GM12801 (cell line): ENCODE measurements around the gene ZHX3.

Experiments used
- TF ChIP-seq, protein P1 (sequence below): IDR thresholded peaks from one replicate; pipeline ENCODE4 v1.5.1; 2011; ENCODE audit warnings: control low read depth; ENCODE audit not compliant: insufficient read length; ENCODE audit errors: extremely low read depth

ZHX3 gene

DNA sequence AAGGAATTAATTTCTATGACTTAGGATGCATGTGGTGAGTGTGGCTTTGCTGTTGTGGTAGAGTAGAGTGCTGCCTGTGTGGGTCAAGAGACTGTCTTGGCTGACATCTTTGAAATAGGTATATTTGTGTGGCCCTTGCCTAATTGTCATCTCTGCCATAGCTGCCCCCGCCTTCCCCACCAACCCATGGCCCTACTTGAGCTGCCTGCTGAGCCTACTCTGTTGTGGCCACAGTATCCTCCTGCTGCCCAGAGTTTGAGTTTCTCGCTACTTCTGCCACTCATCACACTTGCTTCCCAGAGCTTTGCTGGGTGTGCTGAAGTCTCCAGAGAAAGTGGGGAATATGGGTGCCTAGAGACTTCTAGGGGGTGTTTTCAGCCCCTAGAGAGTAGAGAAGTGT, 172.2 kb downstream of the ZHX3 start:
- TF ChIP-seq, protein P1, sequence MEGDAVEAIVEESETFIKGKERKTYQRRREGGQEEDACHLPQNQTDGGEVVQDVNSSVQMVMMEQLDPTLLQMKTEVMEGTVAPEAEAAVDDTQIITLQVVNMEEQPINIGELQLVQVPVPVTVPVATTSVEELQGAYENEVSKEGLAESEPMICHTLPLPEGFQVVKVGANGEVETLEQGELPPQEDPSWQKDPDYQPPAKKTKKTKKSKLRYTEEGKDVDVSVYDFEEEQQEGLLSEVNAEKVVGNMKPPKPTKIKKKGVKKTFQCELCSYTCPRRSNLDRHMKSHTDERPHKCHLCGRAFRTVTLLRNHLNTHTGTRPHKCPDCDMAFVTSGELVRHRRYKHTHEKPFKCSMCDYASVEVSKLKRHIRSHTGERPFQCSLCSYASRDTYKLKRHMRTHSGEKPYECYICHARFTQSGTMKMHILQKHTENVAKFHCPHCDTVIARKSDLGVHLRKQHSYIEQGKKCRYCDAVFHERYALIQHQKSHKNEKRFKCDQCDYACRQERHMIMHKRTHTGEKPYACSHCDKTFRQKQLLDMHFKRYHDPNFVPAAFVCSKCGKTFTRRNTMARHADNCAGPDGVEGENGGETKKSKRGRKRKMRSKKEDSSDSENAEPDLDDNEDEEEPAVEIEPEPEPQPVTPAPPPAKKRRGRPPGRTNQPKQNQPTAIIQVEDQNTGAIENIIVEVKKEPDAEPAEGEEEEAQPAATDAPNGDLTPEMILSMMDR, result no peak

DNA sequence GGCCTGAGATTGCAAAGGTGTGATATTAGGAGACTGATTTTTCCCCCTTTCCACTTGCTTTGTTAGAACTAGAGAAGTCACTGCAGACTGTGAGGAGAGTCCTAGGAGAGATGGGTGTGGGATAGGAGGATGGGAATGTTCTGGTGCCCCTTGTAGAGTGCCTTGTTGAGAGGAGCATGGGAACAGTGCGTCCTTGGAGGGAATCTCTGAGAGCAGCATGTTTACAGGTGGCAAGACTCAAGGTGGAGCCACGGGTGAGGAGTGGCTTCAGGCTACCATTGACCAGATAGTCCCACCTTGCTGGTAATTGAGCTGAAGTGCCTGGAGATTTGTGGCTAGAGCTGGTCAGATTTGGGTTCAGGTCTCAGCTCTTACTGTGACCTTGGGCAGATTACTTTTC, 174.2 kb downstream of the ZHX3 start:
- TF ChIP-seq, protein P1, result no peak

DNA sequence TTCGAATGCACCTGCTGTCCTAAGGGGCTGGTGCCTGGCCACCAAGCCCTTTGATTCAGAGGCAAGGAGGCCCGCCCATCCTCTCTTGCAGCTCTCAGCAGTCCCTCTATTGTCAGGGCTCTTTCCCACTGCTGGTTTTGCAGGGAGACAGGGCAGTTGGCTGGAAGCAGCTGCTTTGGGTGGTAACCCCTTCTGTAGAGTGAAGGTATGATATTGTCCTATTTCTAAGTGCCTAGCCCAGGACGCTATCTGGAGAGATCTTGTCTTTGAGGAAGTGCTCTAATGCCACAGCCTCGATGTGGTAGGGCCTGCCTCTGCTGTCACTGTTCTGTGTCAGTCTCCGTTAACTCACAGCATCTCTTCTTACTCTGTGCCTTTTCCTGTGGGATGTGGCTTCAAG, 174.6 kb downstream of the ZHX3 start:
- TF ChIP-seq, protein P1, result no peak

DNA sequence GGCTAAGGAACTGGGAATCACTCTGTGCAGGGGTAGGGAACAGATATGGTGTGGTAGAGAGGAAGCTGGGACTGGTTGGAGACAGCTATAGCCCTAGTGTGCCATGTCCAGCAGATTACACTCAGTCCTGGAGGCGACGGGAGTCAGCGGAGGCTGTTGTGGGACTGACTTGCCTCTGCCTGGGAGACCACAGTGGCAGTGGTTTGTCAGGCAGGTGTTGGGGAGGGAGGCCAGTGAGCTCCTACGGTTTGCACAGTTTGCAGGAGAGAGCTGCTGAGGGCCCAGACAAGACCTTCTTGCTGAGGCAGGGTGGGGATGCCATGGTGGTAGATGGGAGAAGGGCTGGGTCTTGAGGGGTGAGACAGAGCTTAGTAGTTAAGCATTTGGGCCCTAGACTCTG, 175.3 kb downstream of the ZHX3 start:
- TF ChIP-seq, protein P1, result no peak

DNA sequence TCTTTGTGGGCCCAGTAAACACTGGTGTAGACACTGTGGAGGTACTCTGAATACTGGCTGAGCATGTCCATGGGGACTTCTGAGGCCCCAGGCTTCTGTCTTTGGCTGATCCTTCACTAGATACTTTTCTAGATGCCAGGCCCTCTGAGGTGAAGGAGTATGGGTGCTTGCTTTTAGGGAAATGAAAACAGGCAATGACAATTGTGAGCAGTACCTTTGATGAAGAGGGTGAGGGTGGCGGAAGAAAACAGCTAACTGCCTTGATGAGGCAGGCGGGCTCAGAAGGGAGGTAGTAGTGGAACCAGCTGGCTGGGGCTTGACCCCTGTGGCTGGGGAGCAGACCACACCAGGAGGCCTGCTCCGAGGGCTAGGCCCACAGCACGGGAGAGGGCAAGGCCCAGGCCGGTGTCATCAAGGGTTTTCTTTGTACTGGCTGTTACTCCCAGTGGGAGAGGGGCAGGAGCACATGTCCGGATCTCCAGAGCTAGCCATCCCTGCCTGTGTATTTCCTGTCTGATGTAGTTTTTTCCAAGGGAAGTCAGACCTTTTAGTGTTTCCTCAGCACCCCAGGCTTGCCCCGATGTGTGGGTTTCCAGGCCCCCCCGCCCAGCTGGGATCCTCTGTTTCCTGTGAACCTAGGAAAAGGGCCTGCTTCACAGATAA, 176.2 kb downstream of the ZHX3 start:
- TF ChIP-seq, protein P1, result no peak

DNA sequence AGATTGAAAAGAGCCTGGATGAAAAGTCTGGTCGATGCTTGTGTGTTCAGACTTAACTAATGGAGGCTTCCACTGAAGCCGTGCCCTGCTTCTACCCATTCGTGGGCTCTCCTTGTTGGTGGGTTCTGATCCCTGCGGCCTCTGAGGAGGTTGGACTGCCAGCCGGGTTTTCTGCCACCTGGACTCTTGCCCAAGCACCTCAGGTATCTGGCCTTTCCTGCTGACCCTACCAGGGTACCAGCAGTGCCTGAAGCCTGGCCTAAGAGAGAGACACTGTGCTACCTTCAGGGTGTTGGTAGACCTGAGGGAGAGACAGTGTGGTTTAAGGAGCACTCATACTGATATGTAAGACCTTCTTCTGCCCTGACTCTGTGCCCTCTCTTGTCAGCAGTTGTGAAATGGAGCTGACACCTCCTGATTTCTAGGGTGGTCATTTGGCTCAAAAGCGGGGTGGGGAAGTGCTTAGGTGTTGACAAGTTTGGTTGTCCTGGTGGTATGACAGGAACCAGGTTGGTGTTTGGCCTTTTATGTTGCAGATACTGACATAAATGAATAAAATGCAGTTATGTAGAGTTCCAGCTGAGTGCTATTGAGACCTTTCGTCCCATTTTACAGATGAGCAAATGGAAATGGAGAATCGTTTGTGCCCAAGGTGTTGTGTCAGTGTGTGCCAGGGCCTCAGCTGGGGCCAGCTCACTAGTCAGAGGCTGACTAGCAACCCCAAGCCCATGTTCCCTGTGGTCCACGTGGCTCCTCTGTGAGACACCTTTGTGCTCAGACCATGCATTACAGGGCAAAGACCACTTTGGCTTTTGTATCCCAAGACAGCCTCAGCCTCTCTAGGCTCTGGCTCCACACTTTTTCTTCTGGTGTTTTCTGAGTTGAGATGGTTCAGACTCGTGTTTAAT, 177.1 kb downstream of the ZHX3 start:
- TF ChIP-seq, protein P1, result no peak

DNA sequence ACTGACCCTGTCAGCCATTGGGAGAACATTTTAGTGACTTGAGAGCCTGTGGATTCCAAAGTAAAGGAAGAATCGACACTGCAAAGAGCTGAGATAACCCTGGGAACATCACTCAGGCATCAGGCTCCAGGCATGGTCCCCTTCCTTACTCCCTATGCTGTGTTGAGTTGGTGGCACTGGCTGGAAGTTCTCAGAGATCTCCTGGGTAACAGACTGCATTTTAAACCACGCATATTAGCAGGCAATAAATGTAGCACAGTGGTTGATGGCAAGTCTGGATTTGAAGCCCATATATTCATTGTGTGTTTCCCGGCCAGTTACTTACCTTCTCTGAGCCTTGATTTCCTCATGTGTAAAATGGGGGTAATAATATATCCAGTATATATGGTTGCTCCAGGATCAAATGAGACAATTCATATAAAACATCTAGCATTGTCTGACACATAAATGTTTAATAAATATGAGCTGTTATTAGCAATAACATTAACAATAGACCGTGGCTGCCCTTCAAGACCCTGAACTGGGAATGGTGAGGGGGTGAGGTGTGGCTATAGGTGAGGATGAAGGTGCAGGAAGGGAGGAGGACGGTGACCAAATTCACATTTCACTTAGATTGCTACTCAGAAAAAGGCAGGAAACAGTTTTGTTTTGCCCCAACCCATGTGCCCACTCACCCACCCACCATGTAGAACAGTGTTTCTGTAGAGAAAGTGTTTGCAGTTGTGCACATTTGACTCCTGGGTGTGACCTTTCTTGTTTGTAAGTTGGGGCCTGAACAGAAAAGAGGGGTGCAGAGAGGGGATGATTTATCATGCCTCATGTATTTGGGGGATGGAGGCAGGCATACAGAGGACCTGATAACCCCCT, 178.1 kb downstream of the ZHX3 start:
- TF ChIP-seq, protein P1, result no peak
